SK-N-SH treated with all-trans-retinoic acid at 6 μM for 48 hours (cell line): ENCODE results near the gene PRSS16.

Experiments used
- ATAC-seq: fragments of 200-7000 bp; cut with Tn5 transposase; 3 replicates; pipeline ENCODE4 v1.9.1; 2020; ENCODE audit warnings: mild to moderate bottlenecking, moderate library complexity
- ARNTL ChIP-seq: fragments of 450-650 bp; formaldehyde crosslinking; IDR thresholded peaks from 2 replicates; pipeline ENCODE4 v1.5.0; 2020; ENCODE audit warnings: low read depth, mild to moderate bottlenecking, moderate library complexity, borderline replicate concordance
- BACH2 ChIP-seq: fragments of 250-450 bp; sonication (Bioruptor Pico); IDR thresholded peaks from 2 replicates; pipeline ENCODE4 v1.9.0; 2021; ENCODE audit warnings: mild to moderate bottlenecking, borderline replicate concordance
- CREB5 ChIP-seq: fragments of 250-450 bp; sonication (Bioruptor Pico); IDR thresholded peaks from 2 replicates; pipeline ENCODE4 v1.5.1; 2020; ENCODE audit warnings: low read depth, mild to moderate bottlenecking, moderate library complexity
- CSDC2 ChIP-seq: fragments of 250-450 bp; sonication (Bioruptor Pico); IDR thresholded peaks from 2 replicates; pipeline ENCODE4 v1.5.0; 2020; ENCODE audit warnings: mild to moderate bottlenecking, moderate library complexity
- CSRNP3 ChIP-seq: fragments of 250-450 bp; sonication (Bioruptor Pico); IDR thresholded peaks from 2 replicates; pipeline ENCODE4 v1.5.1; 2021; ENCODE audit warnings: mild to moderate bottlenecking, moderate library complexity
- ESRRG ChIP-seq: fragments of 250-450 bp; sonication (Bioruptor Pico); IDR thresholded peaks from 2 replicates; pipeline ENCODE4 v1.6.1; 2021; ENCODE audit warnings: mild to moderate bottlenecking
- GLIS3 ChIP-seq: fragments of 250-450 bp; sonication (Bioruptor Pico); IDR thresholded peaks from 2 replicates; pipeline ENCODE4 v1.5.0; 2020; ENCODE audit warnings: mild to moderate bottlenecking, moderate library complexity
- ISL1 ChIP-seq: fragments of 250-450 bp; sonication (Bioruptor Pico); IDR thresholded peaks from 2 replicates; pipeline ENCODE4 v2.1.2; 2022; ENCODE audit warnings: mild to moderate bottlenecking, moderate library complexity
- OSR1 ChIP-seq: fragments of 250-450 bp; sonication (Bioruptor Pico); IDR thresholded peaks from 2 replicates; pipeline ENCODE4 v1.8.0; 2022; ENCODE audit warnings: moderate library complexity, mild to moderate bottlenecking, inconsistent platforms
- PATZ1 ChIP-seq: fragments of 250-450 bp; sonication (Bioruptor Pico); IDR thresholded peaks from 2 replicates; pipeline ENCODE4 v1.8.0; 2020; ENCODE audit warnings: mild to moderate bottlenecking, moderate library complexity, borderline replicate concordance
- POU6F1 ChIP-seq: fragments of 250-450 bp; sonication (Bioruptor Pico); IDR thresholded peaks from 2 replicates; pipeline ENCODE4 v1.8.0; 2021; ENCODE audit warnings: low read depth, mild to moderate bottlenecking, moderate library complexity, borderline replicate concordance
- PPARA ChIP-seq: fragments of 250-450 bp; sonication (Bioruptor Pico); IDR thresholded peaks from 2 replicates; pipeline ENCODE4 v1.5.0; 2020; ENCODE audit warnings: mild to moderate bottlenecking, borderline replicate concordance
- RARB ChIP-seq: fragments of 250-450 bp; sonication (Bioruptor Pico); IDR thresholded peaks from 2 replicates; pipeline ENCODE4 v1.8.0; 2021; ENCODE audit warnings: mild to moderate bottlenecking, moderate library complexity
- SNAI2 ChIP-seq: fragments of 250-450 bp; sonication (Bioruptor Pico); IDR thresholded peaks from 2 replicates; pipeline ENCODE4 v1.5.0; 2020; ENCODE audit warnings: mild to moderate bottlenecking, moderate library complexity
- TCF4 ChIP-seq: fragments of 250-450 bp; sonication (Bioruptor Pico); IDR thresholded peaks from 2 replicates; pipeline ENCODE4 v1.8.0; 2021; ENCODE audit warnings: mild to moderate bottlenecking, moderate library complexity, borderline replicate concordance
- TOX ChIP-seq: fragments of 250-450 bp; sonication (Bioruptor Pico); IDR thresholded peaks from 2 replicates; pipeline ENCODE4 v1.8.0; 2021; ENCODE audit warnings: mild to moderate bottlenecking, moderate library complexity, borderline replicate concordance
- TSHZ2 ChIP-seq: fragments of 250-450 bp; sonication (Bioruptor Pico); IDR thresholded peaks from 2 replicates; pipeline ENCODE4 v1.5.0; 2020; ENCODE audit warnings: mild to moderate bottlenecking, moderate library complexity
- ZC3H10 ChIP-seq: fragments of 250-450 bp; sonication (Bioruptor Pico); IDR thresholded peaks from 2 replicates; pipeline ENCODE4 v1.5.1; 2021; ENCODE audit warnings: mild to moderate bottlenecking, moderate library complexity
- ZFP3 ChIP-seq: fragments of 250-450 bp; sonication (Bioruptor Pico); IDR thresholded peaks from 2 replicates; pipeline ENCODE4 v1.5.0; 2020; ENCODE audit warnings: mild to moderate bottlenecking, moderate library complexity
- ZFP30 ChIP-seq: fragments of 450-650 bp; formaldehyde crosslinking; IDR thresholded peaks from 2 replicates; pipeline ENCODE4 v1.5.0; 2022; ENCODE audit warnings: mild to moderate bottlenecking, moderate library complexity
- ZNF565 ChIP-seq: fragments of 450-650 bp; formaldehyde crosslinking; conservative IDR thresholded peaks from 2 replicates; pipeline ENCODE4 v1.5.0; 2020; ENCODE audit warnings: low read depth, mild to moderate bottlenecking, moderate library complexity
- ZNF70 ChIP-seq: fragments of 450-650 bp; formaldehyde crosslinking; IDR thresholded peaks from 2 replicates; pipeline ENCODE4 v1.5.0; 2020; ENCODE audit warnings: mild to moderate bottlenecking, moderate library complexity
- ZNF8 ChIP-seq: fragments of 450-650 bp; formaldehyde crosslinking; IDR thresholded peaks from 2 replicates; pipeline ENCODE4 v1.5.0; 2020; ENCODE audit warnings: mild to moderate bottlenecking, moderate library complexity

Gene PRSS16

GRCh38 chr6:27224729-27225128, 22.8 kb upstream of the PRSS16 start:
- TF ChIP-seq RARB (CRISPR knock-in tag), result no peak
- no peak for TF ChIP-seq BACH2 (CRISPR knock-in tag)
- TF ChIP-seq ESRRG (CRISPR knock-in tag), result no peak
- no peak for TF ChIP-seq CSRNP3 (CRISPR knock-in tag)
- TF ChIP-seq ZNF8 (CRISPR knock-in tag), result no peak
- no peak for TF ChIP-seq SNAI2
- no peak for ATAC-seq

- no peak for ATAC-seq
- no peak for TF ChIP-seq POU6F1 (CRISPR knock-in tag)
- TF ChIP-seq ESRRG (CRISPR knock-in tag), result no peak
- no peak for TF ChIP-seq CSDC2 (CRISPR knock-in tag)
- no peak for TF ChIP-seq GLIS3 (CRISPR knock-in tag)
- TF ChIP-seq RARB (CRISPR knock-in tag), result no peak
- TF ChIP-seq CREB5 (CRISPR knock-in tag), result no peak
- no peak for TF ChIP-seq SNAI2
- no peak for TF ChIP-seq ZNF70 (CRISPR knock-in tag)
- no peak for TF ChIP-seq ZNF8 (CRISPR knock-in tag)
- no peak for TF ChIP-seq ZFP30
- no peak for TF ChIP-seq BACH2 (CRISPR knock-in tag)
- no peak for TF ChIP-seq PATZ1
- TF ChIP-seq TCF4 (CRISPR knock-in tag), result no peak
- TF ChIP-seq PPARA, result no peak
- no peak for TF ChIP-seq OSR1 (CRISPR knock-in tag)
- no peak for TF ChIP-seq ZC3H10 (CRISPR knock-in tag)
- TF ChIP-seq ISL1, result no peak
- no peak for TF ChIP-seq CSRNP3 (CRISPR knock-in tag)
- no peak for TF ChIP-seq TSHZ2
- TF ChIP-seq ZNF565 (CRISPR knock-in tag), result no peak
- TF ChIP-seq, all 23 proteins: peak for 0
These were observed 18.5 kb upstream of the PRSS16 start for GRCh38 chr6:27228963-27229477.

GRCh38 chr6:27230758-27231111, 16.8 kb upstream of the PRSS16 start:
- peak; percentile 11; the same call in 2 of the 3 replicates for ATAC-seq
- TF ChIP-seq ZFP30, result no peak
- TF ChIP-seq TCF4 (CRISPR knock-in tag), result no peak
- no peak for TF ChIP-seq ARNTL
- TF ChIP-seq CREB5 (CRISPR knock-in tag), result no peak
- no peak for TF ChIP-seq SNAI2
- no peak for TF ChIP-seq OSR1 (CRISPR knock-in tag)
- no peak for TF ChIP-seq CSRNP3 (CRISPR knock-in tag)
- TF ChIP-seq ZFP3 (CRISPR knock-in tag), result no peak
- TF ChIP-seq POU6F1 (CRISPR knock-in tag), result no peak
- no peak for TF ChIP-seq ZNF565 (CRISPR knock-in tag)
- no peak for TF ChIP-seq TOX (CRISPR knock-in tag)
